Right lobe of liver (tissue), 4 donors: Measurements from ENCODE around the gene MTERF1.

ENCODE experiments used
- POLR2A ChIP-seq: fragments of 450-650 bp; IDR thresholded peaks from one replicate; pipeline ENCODE4 v1.6.1; 2017; ENCODE audit warnings: antibody characterized with exemption, mild to moderate bottlenecking
- TF ChIP-seq, protein P1 (sequence below), 4 donors: fragments of 200-600 bp in 3 of 4; fragments of 450-650 bp in 1 of 4; IDR thresholded peaks; one replicate each; pipeline versions ENCODE4 v1.5.1 to v1.8.0; 2016 to 2022; ENCODE audit warnings: antibody characterized with exemption in 4 of 4, mild to moderate bottlenecking in 2 of 4
- donor health status: DM: no; HTN: no; CAD: no.
- donor health status: DM: no; HTN: no; CAD: no.
- donor health status: DM: no; HTN: yes; CAD: no.

DNA sequence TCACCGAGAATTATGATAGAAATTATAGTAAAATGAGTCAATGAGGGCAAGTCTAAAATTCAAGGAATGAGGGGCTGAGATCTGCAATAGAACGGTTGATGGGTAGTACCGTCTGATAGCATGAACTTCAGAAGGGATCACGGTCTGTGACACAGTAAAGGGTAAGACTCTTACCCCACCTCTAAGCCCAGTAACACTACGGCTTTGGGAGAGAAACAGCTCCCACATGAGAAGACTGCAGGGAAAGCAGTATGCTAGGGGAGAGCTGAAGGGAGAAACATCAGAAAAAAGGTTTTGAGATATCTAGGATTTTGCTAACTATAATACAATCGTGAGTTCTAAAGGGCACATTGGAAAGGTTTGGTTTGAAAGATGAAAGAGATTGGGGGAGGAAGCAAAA, 47.4 kb upstream of the MTERF1 start:
- TF ChIP-seq, protein P1, sequence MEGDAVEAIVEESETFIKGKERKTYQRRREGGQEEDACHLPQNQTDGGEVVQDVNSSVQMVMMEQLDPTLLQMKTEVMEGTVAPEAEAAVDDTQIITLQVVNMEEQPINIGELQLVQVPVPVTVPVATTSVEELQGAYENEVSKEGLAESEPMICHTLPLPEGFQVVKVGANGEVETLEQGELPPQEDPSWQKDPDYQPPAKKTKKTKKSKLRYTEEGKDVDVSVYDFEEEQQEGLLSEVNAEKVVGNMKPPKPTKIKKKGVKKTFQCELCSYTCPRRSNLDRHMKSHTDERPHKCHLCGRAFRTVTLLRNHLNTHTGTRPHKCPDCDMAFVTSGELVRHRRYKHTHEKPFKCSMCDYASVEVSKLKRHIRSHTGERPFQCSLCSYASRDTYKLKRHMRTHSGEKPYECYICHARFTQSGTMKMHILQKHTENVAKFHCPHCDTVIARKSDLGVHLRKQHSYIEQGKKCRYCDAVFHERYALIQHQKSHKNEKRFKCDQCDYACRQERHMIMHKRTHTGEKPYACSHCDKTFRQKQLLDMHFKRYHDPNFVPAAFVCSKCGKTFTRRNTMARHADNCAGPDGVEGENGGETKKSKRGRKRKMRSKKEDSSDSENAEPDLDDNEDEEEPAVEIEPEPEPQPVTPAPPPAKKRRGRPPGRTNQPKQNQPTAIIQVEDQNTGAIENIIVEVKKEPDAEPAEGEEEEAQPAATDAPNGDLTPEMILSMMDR (IDR thresholded peaks at IDR 0.05) = no peak
- TF ChIP-seq POLR2A = no peak
